ENCODE measurements around the gene MTOR.
A peak's percentile ranks its signal among the peaks of the same experiment; 100 is the strongest.
"Not testable (repeated sequence)": the region's sequence is repeated elsewhere in the genome, so short reads cannot be mapped to it uniquely, and the experiment has no call there.

The MTOR gene

DNA sequence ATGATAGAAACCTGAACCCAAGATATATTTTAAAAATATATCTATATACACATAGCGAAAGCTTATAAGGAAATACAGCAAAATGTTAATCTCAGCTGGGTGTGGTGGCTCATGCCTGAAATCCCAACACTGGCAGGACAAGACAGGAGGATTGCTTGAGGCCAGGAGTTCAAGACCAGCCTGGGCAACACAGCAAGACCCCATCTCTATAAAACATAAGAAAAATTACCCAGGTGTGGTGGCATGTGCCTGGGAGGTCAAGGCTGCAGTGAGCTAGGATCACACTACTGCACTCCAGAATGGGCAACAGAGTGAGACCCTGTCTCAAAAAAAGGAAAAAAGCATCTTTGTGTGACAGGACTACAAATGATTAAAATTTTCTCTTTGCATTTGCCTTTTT is 196.6 kb downstream of the MTOR start:
- DNase-seq (ENCODE audit: low read depth in 2 of 2, low spot score in 1 of 2), result no peak

DNA sequence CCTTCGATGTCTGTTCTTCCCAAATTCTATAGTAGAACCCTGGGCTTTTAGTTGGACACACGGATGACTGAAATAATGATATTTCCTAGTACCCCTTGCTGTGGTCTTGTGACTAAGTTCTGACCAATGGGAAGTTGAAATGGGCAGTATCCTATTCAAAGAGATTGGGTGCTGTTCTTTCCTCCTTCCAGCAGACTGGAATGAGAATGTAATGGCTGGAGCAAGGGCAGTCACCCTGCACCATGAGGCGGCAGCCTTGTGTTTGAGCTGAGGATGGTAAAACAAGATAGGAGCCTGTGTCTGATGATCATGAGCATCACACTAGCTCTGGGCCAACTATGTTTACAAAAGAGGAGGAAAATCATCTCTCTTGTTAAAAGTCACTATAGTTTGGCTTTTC is 197.4 kb downstream of the MTOR start:
- DNase-seq (ENCODE audit: low read depth in 2 of 2, low spot score in 1 of 2), result no peak

DNA sequence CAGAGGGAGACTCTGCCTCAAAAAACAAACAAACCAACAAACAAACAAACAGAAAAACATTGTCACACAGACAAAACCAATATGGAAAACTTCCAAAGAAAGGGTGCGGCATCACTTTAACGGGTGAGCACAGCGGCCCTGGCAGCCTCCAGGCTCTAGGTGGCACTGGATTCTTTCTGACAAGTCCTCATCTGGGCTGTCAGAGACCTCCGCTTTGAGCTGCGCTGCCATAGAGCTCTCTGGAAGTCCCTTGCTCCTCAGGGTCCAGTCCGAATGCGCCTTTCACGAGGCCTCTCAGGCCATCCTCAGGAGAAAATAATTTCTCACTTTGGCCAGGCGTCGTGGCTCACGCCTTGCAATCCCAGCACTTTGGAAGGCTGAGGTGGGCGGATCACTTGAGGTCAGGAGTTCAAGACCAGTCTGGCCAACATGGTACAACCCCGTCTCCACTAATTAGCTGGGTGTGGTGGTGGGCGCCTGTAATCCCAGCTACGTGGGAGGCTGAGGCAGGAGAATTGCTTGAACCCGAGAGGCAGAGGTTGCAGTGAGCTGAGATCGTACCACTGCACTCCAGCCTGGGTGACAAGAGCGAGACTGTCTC is 198.3 kb downstream of the MTOR start:
- DNase-seq (ENCODE audit: low read depth in 2 of 2, low spot score in 1 of 2), result not testable (repeated sequence)

DNA sequence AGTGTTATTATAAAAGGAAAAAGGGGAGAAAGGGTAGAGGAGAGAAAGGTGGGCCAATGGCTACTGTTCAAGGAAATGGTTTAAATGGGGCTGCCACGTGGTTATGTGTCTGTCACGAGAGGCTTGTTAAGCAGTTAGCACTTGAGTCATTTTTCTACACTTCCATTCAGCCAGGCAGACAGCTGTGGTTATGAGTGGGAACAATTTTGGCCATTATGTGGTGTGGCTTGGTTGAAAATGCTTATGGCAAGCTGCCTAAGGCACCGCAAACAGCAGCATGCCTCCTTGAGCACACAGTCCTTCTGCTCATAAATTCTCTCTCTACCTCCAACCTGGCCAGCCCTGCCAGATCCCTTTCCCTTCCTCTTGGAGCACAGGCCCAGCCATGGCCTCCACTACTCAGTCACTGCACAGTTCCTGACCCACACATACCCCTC is 199.4 kb downstream of the MTOR start:
- no peak for DNase-seq (ENCODE audit: low read depth in 2 of 2, low spot score in 1 of 2)

DNA sequence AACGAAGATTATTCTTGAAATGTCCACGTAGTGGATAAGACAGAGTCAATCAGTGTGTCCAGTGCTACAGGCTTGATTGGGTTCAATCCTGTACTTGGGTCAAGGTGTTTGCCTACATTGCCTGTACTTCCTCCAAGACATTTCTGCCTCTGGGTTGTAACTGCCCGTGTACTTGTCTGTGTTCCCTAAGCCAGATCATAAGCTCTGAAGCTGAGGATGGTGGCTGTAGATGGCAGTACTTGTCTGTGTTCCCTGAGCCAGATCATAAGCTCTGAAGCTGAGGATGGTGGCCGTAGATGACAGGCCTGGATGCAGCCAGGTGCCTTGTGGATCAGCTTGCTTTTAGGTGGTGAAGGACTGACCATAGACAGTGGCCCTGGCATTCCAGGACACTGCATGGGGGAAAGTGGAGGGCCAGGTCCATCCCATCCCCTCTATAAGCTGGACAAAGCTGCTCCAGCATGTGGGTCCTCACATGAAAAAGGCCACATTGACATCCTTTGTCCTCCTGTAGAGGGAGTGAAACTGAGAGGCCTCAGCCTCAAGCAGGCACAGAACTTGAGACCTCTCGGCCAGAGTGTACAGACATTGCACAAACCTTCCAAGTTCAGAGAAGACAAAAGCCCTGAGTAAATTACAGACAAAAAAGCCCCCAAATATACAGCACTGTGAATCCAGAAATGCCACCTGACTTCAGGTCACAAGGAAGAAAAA is 200.5 kb downstream of the MTOR start:
- no peak for DNase-seq (ENCODE audit: low read depth in 2 of 2, low spot score in 1 of 2)

DNA sequence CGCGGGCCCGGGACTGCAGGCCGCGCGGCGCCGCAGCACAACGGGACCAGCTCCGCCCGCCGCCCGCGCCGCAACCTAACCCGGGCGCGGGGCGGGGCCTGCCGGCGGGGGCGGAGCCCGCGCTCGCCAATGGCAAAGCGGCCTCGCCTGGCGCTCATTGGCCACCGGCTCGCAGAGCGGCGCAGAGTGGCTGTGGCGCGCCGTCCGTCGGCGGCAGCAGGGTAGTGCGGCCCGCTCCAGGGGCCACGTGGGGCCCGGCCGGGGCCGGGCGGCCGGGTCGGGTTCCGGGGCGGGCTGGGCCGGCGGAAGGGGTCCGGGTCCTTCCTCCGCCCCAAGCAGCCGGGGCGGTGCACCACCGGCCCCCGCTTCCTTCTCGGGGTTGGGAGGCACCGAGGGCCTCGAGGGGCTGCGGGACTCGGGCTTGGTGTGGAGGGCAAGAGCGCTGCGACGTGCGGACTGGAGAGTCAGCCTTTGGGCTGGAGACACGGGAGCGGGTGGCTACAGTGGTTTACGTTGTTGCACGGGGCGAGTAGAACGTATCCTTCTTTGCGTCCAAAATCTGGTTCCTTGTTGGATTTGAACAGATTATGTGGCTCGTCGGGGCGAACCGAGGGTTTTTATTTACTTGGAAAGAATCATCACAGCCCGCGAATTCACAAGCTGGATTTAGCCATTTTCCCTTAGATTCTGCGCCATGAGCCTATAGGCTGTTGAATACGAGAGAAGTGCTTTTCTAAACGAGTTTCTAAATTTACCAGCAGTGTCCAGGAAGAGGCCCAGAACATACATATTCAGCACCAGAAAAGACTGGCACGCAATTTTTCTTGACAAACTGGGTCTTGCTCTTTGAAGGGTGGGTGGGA is 202.2 kb downstream of the MTOR start, which contains the start of gene SRM:
TSS of gene SRM (minus strand) at position 51 of the 863 bp plus-strand sequence. CDS start 75 bp downstream, outside the sequence.
- DNase-seq (ENCODE audit: low read depth in 2 of 2, low spot score in 1 of 2), result peak; percentile 77 to 78

DNA sequence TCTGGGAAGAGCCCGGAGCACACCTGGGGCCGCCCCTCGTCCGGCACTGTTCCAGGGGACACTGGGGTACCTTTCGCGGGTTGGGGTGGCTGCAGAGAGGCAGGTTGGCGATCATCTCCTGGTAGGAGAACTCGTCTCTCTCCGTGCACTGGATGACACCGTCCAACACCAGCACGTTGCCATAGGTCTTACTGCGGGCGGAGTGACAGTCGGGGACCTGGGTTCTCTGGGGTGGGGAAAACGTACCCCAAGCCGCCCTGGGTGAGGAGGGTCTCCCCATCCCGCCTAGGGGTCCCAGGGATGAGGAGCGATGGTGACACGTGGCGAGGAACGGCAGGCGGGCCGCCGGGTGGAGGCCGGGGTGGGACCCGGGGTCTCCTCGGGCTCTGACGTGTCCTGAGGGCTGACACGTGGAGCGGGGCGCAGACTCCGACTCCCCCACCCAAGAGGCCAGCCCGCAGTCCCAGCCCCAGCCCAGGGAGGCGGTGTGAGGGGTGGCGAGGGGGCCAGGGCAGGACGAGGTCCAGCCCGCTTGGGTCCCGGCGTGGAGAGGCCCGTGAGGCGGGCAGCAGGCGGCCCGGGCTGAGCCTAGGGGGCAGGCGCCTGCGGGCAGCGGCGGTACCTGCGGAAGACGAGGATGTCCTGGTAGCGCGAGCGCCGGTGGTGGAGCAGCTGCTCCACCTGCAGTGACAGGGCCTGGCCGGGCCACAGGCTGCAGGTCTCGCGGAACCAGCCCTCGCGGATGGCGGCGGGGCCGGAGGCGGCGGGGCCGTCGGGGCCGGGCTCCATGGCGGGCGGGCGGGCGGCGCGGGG is 203.0 kb downstream of the MTOR start:
- DNase-seq (ENCODE audit: low read depth in 2 of 2, low spot score in 1 of 2), result no peak

DNA sequence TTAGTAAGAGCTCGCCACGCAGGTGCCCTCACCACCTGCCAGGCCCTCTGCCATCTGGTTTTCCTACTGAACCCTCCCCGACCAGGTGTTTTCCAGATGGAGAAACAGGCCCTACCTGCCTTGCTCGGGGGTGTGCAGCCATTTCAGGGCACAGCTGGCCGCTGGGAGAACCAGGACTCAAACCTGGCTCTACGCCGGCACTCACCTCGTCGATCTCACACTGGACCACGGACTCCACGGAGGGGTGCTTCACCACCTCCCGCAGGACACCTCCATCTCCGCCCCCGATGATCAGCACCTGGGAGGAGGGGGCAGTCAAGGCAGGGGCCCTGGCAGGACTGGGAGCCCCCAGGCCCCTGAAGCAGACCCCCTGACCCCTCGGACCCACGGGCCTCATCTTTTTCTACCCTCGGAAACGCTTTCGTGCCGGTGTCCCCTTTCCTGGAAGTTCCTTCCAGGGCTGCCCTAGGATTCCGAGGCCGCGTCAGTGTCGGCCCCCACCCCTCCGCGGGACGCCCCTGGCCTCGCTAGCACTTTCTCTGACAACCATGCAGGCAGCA is 203.7 kb downstream of the MTOR start:
- no peak for DNase-seq (ENCODE audit: low read depth in 2 of 2, low spot score in 1 of 2)

DNA sequence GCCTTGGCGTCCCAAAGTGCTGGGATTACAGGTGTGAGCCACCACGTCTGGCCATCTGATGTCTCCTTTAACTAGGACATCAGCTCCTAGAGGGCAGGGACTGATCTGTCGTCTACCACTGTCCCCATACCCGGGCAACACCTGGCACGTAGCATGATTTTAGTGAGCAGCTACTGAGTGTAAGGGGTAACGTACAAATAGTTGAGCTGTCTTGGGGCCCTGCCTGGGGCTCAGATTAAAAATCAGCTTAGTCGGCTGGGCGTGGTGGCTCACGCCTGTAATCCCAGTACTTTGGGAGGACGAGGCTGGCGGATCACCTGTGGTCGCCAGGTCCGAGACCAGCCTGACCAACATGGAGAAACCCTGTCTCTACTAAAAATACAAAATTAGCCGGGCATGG is 204.3 kb downstream of the MTOR start:
- DNase-seq (ENCODE audit: low read depth in 2 of 2, low spot score in 1 of 2), result no peak

DNA sequence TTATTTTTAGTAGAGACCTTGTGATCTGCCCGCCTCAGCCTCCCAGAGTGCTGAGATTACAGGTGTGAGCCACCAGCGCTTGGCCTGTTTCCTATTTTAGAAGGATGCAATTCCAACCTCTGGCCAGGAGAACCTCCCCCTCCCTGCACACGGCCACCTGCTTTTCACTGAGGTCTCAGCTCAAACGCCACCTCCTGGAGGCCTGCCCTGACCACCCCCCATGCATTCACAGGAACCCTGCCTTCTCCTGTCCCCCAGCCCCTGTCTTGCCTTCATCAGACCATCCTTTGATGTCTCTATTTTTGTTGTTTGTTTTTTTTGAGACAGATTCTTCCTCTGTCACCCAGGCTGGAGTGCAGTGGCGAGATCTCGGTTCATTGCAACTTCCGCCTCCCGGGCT is 204.9 kb downstream of the MTOR start:
- no peak for DNase-seq (ENCODE audit: low read depth in 2 of 2, low spot score in 1 of 2)
